IPS-18a (cell line): Measurements from ENCODE around the gene CDH23.

Source experiments
- H3K27ac ChIP-seq: one replicate; pipeline ENCODE4 v1.5.1; 2013; ENCODE audit warnings: low read length
- H3K27me3 ChIP-seq: one replicate; pipeline ENCODE4 v1.6.1; 2013; ENCODE audit warnings: mild to moderate bottlenecking, low read length; ENCODE audit not compliant: control insufficient read depth, insufficient read depth
- H3K36me3 ChIP-seq: one replicate; pipeline ENCODE4 v1.6.1; 2013; ENCODE audit warnings: low read depth, low read length; ENCODE audit not compliant: control insufficient read depth
- H3K4me1 ChIP-seq: one replicate; pipeline ENCODE4 v1.6.1; 2013; ENCODE audit warnings: low read depth, low read length; ENCODE audit not compliant: control insufficient read depth
- H3K4me3 ChIP-seq: one replicate; pipeline ENCODE4 v1.5.1; 2013; ENCODE audit warnings: low read length
- H3K9ac ChIP-seq: one replicate; pipeline ENCODE4 v1.6.1; 2013; ENCODE audit warnings: mild to moderate bottlenecking, low read length, moderate library complexity
- H3K9me3 ChIP-seq: one replicate; pipeline ENCODE4 v1.6.1; 2013; ENCODE audit warnings: low read depth, low read length; ENCODE audit not compliant: control insufficient read depth

The CDH23 gene

GRCh38 chr10:71751515-71752224, 354.9 kb downstream of the CDH23 start:
- no peak overlapping the region for H3K9ac ChIP-seq
- H3K4me3 ChIP-seq = no peak overlapping the region
- H3K9me3 ChIP-seq = no peaks in the 10 kb centered on the region
- H3K36me3 ChIP-seq = no peaks in the 10 kb centered on the region
- no peaks in the 10 kb centered on the region for H3K27me3 ChIP-seq
- peaks cover 8% of the 10 kb centered on the region for H3K4me1 ChIP-seq
- no peak overlapping the region for H3K27ac ChIP-seq

- Histone ChIP-seq H3K9me3 (no peaks in the 10 kb centered on the region), H3K27me3 (no peaks in the 10 kb centered on the region), H3K4me3 (no peak overlapping the region), H3K9ac (no peak overlapping the region), H3K36me3 (no peaks in the 10 kb centered on the region), H3K4me1 (peaks cover 13% of the 10 kb centered on the region), H3K27ac (no peak overlapping the region)
Observed at GRCh38 chr10:71752391-71753090, 355.8 kb downstream of the CDH23 start.

GRCh38 chr10:71753091-71753959, 356.6 kb downstream of the CDH23 start:
- H3K4me1 ChIP-seq = peaks cover 13% of the 10 kb centered on the region
- H3K9ac ChIP-seq = no peak overlapping the region

GRCh38 chr10:71753960-71754505, 357.3 kb downstream of the CDH23 start:
- Histone ChIP-seq H3K4me3 (no peak overlapping the region), H3K27me3 (no peaks in the 10 kb centered on the region), H3K4me1 (peaks cover 12% of the 10 kb centered on the region), H3K36me3 (no peaks in the 10 kb centered on the region), H3K9ac (no peak overlapping the region), H3K27ac (no peak overlapping the region), H3K9me3 (no peaks in the 10 kb centered on the region)

More at GRCh38 chr10:71753091-71753959, 356.6 kb downstream of the CDH23 start:
- Histone ChIP-seq H3K27me3 (no peaks in the 10 kb centered on the region), H3K4me3 (no peak overlapping the region), H3K36me3 (no peaks in the 10 kb centered on the region), H3K9me3 (no peaks in the 10 kb centered on the region), H3K27ac (no peak overlapping the region)

- no peaks in the 10 kb centered on the region for H3K27me3 ChIP-seq
- peaks cover 12% of the 10 kb centered on the region for H3K4me1 ChIP-seq
- H3K36me3 ChIP-seq = no peaks in the 10 kb centered on the region
- H3K9ac ChIP-seq = no peak overlapping the region
- H3K4me3 ChIP-seq = no peak overlapping the region
- no peaks in the 10 kb centered on the region for H3K9me3 ChIP-seq
- H3K27ac ChIP-seq = no peak overlapping the region
Observed at GRCh38 chr10:71754562-71754961, 357.8 kb downstream of the CDH23 start.

GRCh38 chr10:71755179-71755879, 358.6 kb downstream of the CDH23 start:
- Histone ChIP-seq H3K4me1 (peaks cover 12% of the 10 kb centered on the region), H3K27ac (no peak overlapping the region), H3K36me3 (no peaks in the 10 kb centered on the region), H3K4me3 (no peak overlapping the region), H3K27me3 (no peaks in the 10 kb centered on the region), H3K9ac (no peak overlapping the region), H3K9me3 (no peaks in the 10 kb centered on the region)

- Histone ChIP-seq H3K27me3 (no peaks in the 10 kb centered on the region), H3K36me3 (no peaks in the 10 kb centered on the region), H3K4me1 (peaks cover 12% of the 10 kb centered on the region), H3K9me3 (no peaks in the 10 kb centered on the region), H3K9ac (no peak overlapping the region), H3K27ac (no peak overlapping the region), H3K4me3 (no peak overlapping the region)
Observed at GRCh38 chr10:71756311-71757191, 359.8 kb downstream of the CDH23 start.

- no peak overlapping the region for H3K27ac ChIP-seq
- H3K27me3 ChIP-seq = no peaks in the 10 kb centered on the region
- H3K9ac ChIP-seq = no peak overlapping the region
- peaks cover 12% of the 10 kb centered on the region for H3K4me1 ChIP-seq
- no peaks in the 10 kb centered on the region for H3K36me3 ChIP-seq
- H3K4me3 ChIP-seq = no peak overlapping the region
- no peaks in the 10 kb centered on the region for H3K9me3 ChIP-seq
Observed at GRCh38 chr10:71757399-71757922, 360.7 kb downstream of the CDH23 start.

GRCh38 chr10:71761105-71761511, 364.4 kb downstream of the CDH23 start:
- Histone ChIP-seq H3K27ac (no peak overlapping the region), H3K36me3 (no peaks in the 10 kb centered on the region), H3K27me3 (no peaks in the 10 kb centered on the region), H3K9ac (no peak overlapping the region), H3K9me3 (no peaks in the 10 kb centered on the region), H3K4me3 (no peak overlapping the region), H3K4me1 (peaks cover 12% of the 10 kb centered on the region)

GRCh38 chr10:71761541-71762113, 364.9 kb downstream of the CDH23 start:
- Histone ChIP-seq H3K27ac (no peak overlapping the region), H3K36me3 (no peaks in the 10 kb centered on the region), H3K4me1 (peaks cover 12% of the 10 kb centered on the region)

More at GRCh38 chr10:71761541-71762113, 364.9 kb downstream of the CDH23 start:
- Histone ChIP-seq H3K9ac (no peak overlapping the region), H3K9me3 (no peaks in the 10 kb centered on the region), H3K4me3 (no peak overlapping the region), H3K27me3 (no peaks in the 10 kb centered on the region)
